Neuronal stem cell (in vitro differentiated cells): ENCODE results near the gene IL33.

ENCODE experiments used
- DNase-seq: peaks from one replicate; pipeline ENCODE4 v3.0.0-alpha.2; 2013; ENCODE audit warnings: low spot score
- H2AFZ ChIP-seq: one replicate; pipeline ENCODE4 v1.6.1; 2013; ENCODE audit warnings: mild to moderate bottlenecking, low read length, inconsistent platforms
- H2AK5ac ChIP-seq: 2 replicates; pipeline ENCODE4 v1.6.1; 2013; ENCODE audit warnings: low read depth, mild to moderate bottlenecking, inconsistent platforms, low read length, moderate library complexity, mixed read lengths
- H2BK120ac ChIP-seq: 2 replicates; pipeline ENCODE4 v1.6.1; 2013; ENCODE audit warnings: low read depth, mild to moderate bottlenecking, inconsistent platforms, low read length, moderate library complexity, mixed read lengths
- H2BK12ac ChIP-seq: one replicate; pipeline ENCODE4 v1.6.1; 2013; ENCODE audit warnings: low read length, inconsistent platforms
- H2BK15ac ChIP-seq: 2 replicates; pipeline ENCODE4 v1.6.1; 2013; ENCODE audit warnings: mild to moderate bottlenecking, low read length, inconsistent platforms, mixed read lengths
- H2BK5ac ChIP-seq: one replicate; pipeline ENCODE4 v1.6.1; 2013; ENCODE audit warnings: inconsistent platforms, mild to moderate bottlenecking, low read length, moderate library complexity
- H3K14ac ChIP-seq: one replicate; pipeline ENCODE4 v1.6.1; 2013; ENCODE audit warnings: low read length, inconsistent platforms
- H3K18ac ChIP-seq: 2 replicates; pipeline ENCODE4 v1.6.1; 2013; ENCODE audit warnings: low read length, inconsistent platforms
- H3K23ac ChIP-seq: 2 replicates; pipeline ENCODE4 v1.6.1; 2013; ENCODE audit warnings: low read depth, mild to moderate bottlenecking, mixed read lengths, low read length, inconsistent platforms; ENCODE audit not compliant: poor library complexity
- H3K27ac ChIP-seq: replicated peaks from 3 replicates; pipeline ENCODE4 v1.5.1; 2013; ENCODE audit warnings: low read length, inconsistent platforms
- H3K27me3 ChIP-seq, 3 experiments: 2 replicates each; pipeline ENCODE4 v1.6.1; 2013; ENCODE audit warnings: low read length in 3 of 3, mild to moderate bottlenecking in 2 of 3, inconsistent platforms in 1 of 3, low read depth in 1 of 3, mixed read lengths in 1 of 3, moderate library complexity in 1 of 3; ENCODE audit not compliant: control insufficient read depth in 3 of 3, insufficient read depth in 3 of 3
- H3K36me3 ChIP-seq, 2 donors: replicated peaks in 1 of 2; 2 replicates each; pipeline ENCODE4 v1.6.1; 2013; ENCODE audit warnings: low read length in 2 of 2; ENCODE audit not compliant: control insufficient read depth in 2 of 2, insufficient read depth in 2 of 2
- H3K4ac ChIP-seq: 2 replicates; pipeline ENCODE4 v1.6.1; 2013; ENCODE audit warnings: inconsistent platforms, mild to moderate bottlenecking, low read length, moderate library complexity
- H3K4me1 ChIP-seq, 2 donors: 1 replicate in 1 of 2; 2 replicates in 1 of 2; pipeline ENCODE4 v1.6.1; 2013; ENCODE audit warnings: low read length in 2 of 2, low read depth in 1 of 2; ENCODE audit not compliant: control insufficient read depth in 2 of 2, insufficient read depth in 1 of 2
- H3K4me2 ChIP-seq: one replicate; pipeline ENCODE4 v1.6.1; 2013; ENCODE audit warnings: mild to moderate bottlenecking, low read length, inconsistent platforms; ENCODE audit not compliant: insufficient read depth, poor library complexity, severe bottlenecking
- H3K4me3 ChIP-seq, 2 donors: 2 replicates each; pipeline ENCODE4 v1.5.1; 2013; ENCODE audit warnings: low read length in 2 of 2, mild to moderate bottlenecking in 2 of 2, inconsistent platforms in 1 of 2, moderate library complexity in 1 of 2
- H3K79me1 ChIP-seq: one replicate; pipeline ENCODE4 v1.6.1; 2013; ENCODE audit warnings: low read depth, mild to moderate bottlenecking, inconsistent platforms, low read length, moderate library complexity
- H3K9ac ChIP-seq: one replicate; pipeline ENCODE4 v1.6.1; 2013; ENCODE audit warnings: mild to moderate bottlenecking, low read depth, low read length, inconsistent platforms; ENCODE audit not compliant: poor library complexity
- H3K9me3 ChIP-seq, 2 donors: replicated peaks in 1 of 2; 2 replicates each; pipeline versions ENCODE3 to v1.6.1; 2013; ENCODE audit warnings: low read length in 2 of 2, mild to moderate bottlenecking in 2 of 2, inconsistent platforms in 1 of 2, low read depth in 1 of 2, mixed read lengths in 1 of 2, moderate library complexity in 1 of 2; ENCODE audit not compliant: control insufficient read depth in 2 of 2, insufficient read depth in 1 of 2
- H4K8ac ChIP-seq: one replicate; pipeline ENCODE4 v1.6.1; 2013; ENCODE audit warnings: low read depth, mild to moderate bottlenecking, inconsistent platforms, low read length, moderate library complexity
- H4K91ac ChIP-seq: one replicate; pipeline ENCODE4 v1.6.1; 2013; ENCODE audit warnings: low read length, low read depth, mild to moderate bottlenecking, inconsistent platforms; ENCODE audit not compliant: poor library complexity
- WGBS, 2 donors: extraction: QIAGEN DNeasy Blood & Tissue Kit; methylation state at CpG; one replicate each; pipeline ENCODE4 v1.1.7; 2013; ENCODE audit warnings: missing lambda C conversion rate in 2 of 2, mixed read lengths in 1 of 2; ENCODE audit not compliant: insufficient read length in 2 of 2, insufficient replicate concordance in 1 of 2; ENCODE audit errors: extremely low coverage in 2 of 2; 5-methylcytosine and 5-hydroxymethylcytosine counted together

The IL33 gene

DNA sequence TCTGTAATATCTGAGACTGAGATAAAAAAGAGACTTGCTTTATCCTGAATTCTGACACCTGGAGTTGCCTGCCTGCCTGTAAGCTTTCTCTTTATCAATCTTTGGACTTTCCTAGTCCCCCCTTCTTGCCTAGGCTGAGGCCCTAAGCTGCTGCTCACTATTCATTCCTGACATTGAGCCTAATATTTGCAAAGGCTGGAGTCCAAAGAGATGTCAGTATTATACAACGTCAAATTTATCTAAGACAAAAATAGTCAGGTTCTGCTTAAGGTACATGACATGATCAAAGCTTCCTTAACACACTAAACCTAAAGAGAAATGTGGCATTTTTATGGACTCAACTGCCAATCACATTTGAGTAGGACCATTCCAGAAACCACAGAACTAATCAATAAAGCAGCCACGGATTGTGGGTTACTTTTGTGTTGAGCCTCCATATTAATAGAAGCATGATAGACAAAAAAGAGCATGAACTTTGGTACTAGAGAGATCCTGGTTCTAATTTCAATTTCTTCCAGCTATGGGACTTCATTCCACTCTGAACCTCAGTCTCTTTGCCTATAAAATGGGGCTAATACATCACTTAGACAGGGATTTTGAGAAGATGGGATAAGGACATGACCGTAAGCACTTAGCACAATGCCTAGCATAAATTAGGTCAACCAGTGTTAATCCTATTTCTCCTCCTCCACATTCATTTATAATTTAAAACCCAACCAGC lies 56.1 kb downstream of the IL33 start:
- Histone ChIP-seq H3K4me1 (peaks cover 0 to 1% of the 10 kb centered on the region in 2 donors), H2BK5ac (no peak overlapping the region), H3K4ac (no peak overlapping the region), H2BK120ac (no peak overlapping the region), H3K9me3 (no peaks in the 10 kb centered on the region), H2BK15ac (no peak overlapping the region), H2AFZ (no peak overlapping the region), H2AK5ac (no peak overlapping the region), H3K23ac (no peak overlapping the region), H3K4me2 (no peak overlapping the region), H2BK12ac (no peak overlapping the region), H3K36me3 (no peaks in the 10 kb centered on the region), H3K9ac (no peak overlapping the region), H3K27me3 (no peaks in the 10 kb centered on the region), H3K79me1 (no peaks in the 10 kb centered on the region), H4K8ac (no peak overlapping the region), H4K91ac (no peak overlapping the region), H3K18ac (no peak overlapping the region), H3K27ac (no peak overlapping the region), H3K4me3 (no peak overlapping the region), H3K14ac (no peak overlapping the region)
- no CpG with 5 or more reads among the region's 3 CpGs for WGBS, 2 donors
- no peak for DNase-seq

DNA sequence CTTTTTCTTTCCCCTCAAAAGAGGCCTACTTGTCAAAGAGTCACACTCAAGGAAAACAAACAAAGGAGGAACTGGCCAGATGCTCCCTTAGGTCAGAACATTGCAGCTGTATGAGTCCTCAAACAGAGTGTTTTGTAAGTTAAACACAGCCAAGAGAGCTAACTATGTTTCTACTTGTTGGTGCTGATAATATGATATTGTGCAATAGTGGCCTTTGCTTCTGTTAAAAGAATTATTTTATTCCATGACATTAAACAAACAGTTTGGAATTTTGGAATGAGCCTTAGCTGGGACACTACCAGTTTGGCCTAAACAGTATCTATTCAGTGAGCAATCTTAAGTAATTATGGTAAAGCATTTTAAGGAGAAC lies 56.6 kb downstream of the IL33 start:
- Histone ChIP-seq H4K8ac (no peak overlapping the region), H3K4me1 (peaks cover 0 to 1% of the 10 kb centered on the region in 2 donors), H3K27ac (no peak overlapping the region), H3K9ac (no peak overlapping the region), H3K14ac (no peak overlapping the region), H2AFZ (no peak overlapping the region), H3K4ac (no peak overlapping the region), H3K79me1 (no peaks in the 10 kb centered on the region), H3K27me3 (no peaks in the 10 kb centered on the region), H3K4me2 (no peak overlapping the region), H3K18ac (no peak overlapping the region), H3K9me3 (no peaks in the 10 kb centered on the region), H3K23ac (no peak overlapping the region), H4K91ac (no peak overlapping the region), H2AK5ac (no peak overlapping the region), H2BK5ac (no peak overlapping the region), H2BK12ac (no peak overlapping the region), H2BK120ac (no peak overlapping the region), H2BK15ac (no peak overlapping the region), H3K36me3 (no peaks in the 10 kb centered on the region), H3K4me3 (no peak overlapping the region)
- DNase-seq, result no peak

DNA sequence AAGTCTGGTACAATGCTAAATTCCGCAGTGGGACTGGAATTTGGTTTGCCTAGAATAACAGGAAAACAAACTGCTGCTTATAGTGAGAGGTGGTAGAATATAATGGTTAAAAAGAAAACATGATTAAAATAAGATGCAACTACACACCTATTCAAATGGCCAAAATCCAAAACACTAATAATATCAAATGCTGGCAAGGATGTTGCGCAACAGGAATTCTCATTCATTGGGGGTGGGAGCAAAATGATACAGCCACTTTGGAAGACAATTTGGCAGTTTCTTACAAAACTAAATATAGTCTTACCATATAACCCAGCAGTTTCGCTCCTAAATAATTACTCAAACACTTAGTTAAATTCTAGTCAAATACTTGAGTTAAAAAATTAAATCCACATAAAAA lies 61.8 kb downstream of the IL33 start:
- WGBS, 2 donors, result no CpG with 5 or more reads among the region's 3 CpGs
- H3K36me3 ChIP-seq, result no peaks in the 10 kb centered on the region

DNA sequence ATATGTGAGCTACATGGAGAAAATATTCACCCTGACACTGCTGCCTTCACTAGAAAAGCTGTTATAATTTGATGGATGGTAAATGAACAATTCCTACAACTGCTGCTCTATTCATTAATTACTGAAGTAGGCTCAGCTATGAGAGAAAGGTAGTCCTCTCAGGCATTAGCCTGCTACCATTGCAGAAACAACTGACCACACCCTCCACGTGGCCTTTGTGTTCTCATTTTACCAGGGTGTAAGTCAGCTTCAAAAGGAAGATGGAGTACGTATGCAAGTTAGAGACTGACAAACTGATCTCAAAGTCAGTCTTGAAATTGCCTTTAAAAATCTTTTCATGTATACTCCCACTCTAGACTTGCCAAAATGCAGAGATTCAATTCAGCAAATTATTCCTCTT lies 86.3 kb downstream of the IL33 start:
- no CpG with 5 or more reads among the region's 2 CpGs for WGBS, 2 donors

More for the DNA sequence above, 61.8 kb downstream of the IL33 start:
- no peaks in the 10 kb centered on the region for H3K4me1 ChIP-seq
- H2AFZ ChIP-seq, result no peak overlapping the region
- no peak overlapping the region for H2BK12ac ChIP-seq
- H3K27ac ChIP-seq, result no peak overlapping the region
- no peak overlapping the region for H3K9ac ChIP-seq
- no peaks in the 10 kb centered on the region for H3K27me3 ChIP-seq
- no peaks in the 10 kb centered on the region for H3K9me3 ChIP-seq
- no peak overlapping the region for H4K8ac ChIP-seq
- H3K4ac ChIP-seq, result no peak overlapping the region
- no peak overlapping the region for H3K4me3 ChIP-seq
- H2BK5ac ChIP-seq, result no peak overlapping the region
- H3K18ac ChIP-seq, result no peak overlapping the region
- no peaks in the 10 kb centered on the region for H3K79me1 ChIP-seq
- H2BK15ac ChIP-seq, result no peak overlapping the region
- no peak overlapping the region for H3K4me2 ChIP-seq
- H3K23ac ChIP-seq, result no peak overlapping the region
- H2BK120ac ChIP-seq, result no peak overlapping the region
- H3K14ac ChIP-seq, result no peak overlapping the region
- H2AK5ac ChIP-seq, result no peak overlapping the region
- H4K91ac ChIP-seq, result no peak overlapping the region
- DNase-seq, result no peak

More for the DNA sequence above, 86.3 kb downstream of the IL33 start:
- no peak overlapping the region for H3K4me2 ChIP-seq
- H2AFZ ChIP-seq, result no peak overlapping the region
- no peaks in the 10 kb centered on the region for H3K9me3 ChIP-seq
- no peak overlapping the region for H4K91ac ChIP-seq
- H2BK15ac ChIP-seq, result no peak overlapping the region
- no peak overlapping the region for H3K18ac ChIP-seq
- no peak for DNase-seq
- no peak overlapping the region for H3K14ac ChIP-seq
- no peaks in the 10 kb centered on the region for H3K4me1 ChIP-seq
- no peak overlapping the region for H2BK5ac ChIP-seq
- H3K4me3 ChIP-seq, result no peak overlapping the region
- H3K23ac ChIP-seq, result no peak overlapping the region
- H2BK12ac ChIP-seq, result no peak overlapping the region
- no peak overlapping the region for H3K9ac ChIP-seq
- H4K8ac ChIP-seq, result no peak overlapping the region
- H3K36me3 ChIP-seq, result no peaks in the 10 kb centered on the region
- H2BK120ac ChIP-seq, result no peak overlapping the region
- no peak overlapping the region for H3K27ac ChIP-seq
- no peaks in the 10 kb centered on the region for H3K79me1 ChIP-seq
- H3K27me3 ChIP-seq, result no peaks in the 10 kb centered on the region
- H2AK5ac ChIP-seq, result no peak overlapping the region
- no peak overlapping the region for H3K4ac ChIP-seq
